CD4-positive, alpha-beta T cell treated with Interleukin-10 for 1 hour (primary cell): ENCODE results near the gene CCDC50.

Experiments used
- DNase-seq: peaks from one replicate; pipeline ENCODE4 v3.0.0-alpha.2; 2020

CCDC50 gene

DNA sequence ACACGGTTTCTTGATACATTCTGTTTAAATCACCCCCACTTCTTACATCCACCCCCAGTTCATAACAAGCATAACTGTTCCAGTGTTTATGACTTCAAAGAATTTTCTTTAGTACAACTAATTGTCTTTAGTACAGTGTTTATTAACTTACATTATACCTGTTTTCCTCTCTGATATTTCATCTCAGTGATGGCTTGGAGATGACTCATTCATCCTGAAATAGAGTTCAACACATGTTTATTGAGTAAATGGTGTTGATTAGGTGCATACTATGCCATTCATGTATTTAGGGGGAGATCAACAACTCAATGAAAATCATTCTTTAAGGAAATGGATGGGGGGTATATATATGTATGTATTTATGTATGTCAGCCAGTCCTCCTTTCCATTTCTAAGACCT is 22.8 kb downstream of the CCDC50 start:
- no peak for DNase-seq

- no peak for DNase-seq
Measured at GRCh38 chr3:191353022-191353777, 24.0 kb downstream of the CCDC50 start.

DNA sequence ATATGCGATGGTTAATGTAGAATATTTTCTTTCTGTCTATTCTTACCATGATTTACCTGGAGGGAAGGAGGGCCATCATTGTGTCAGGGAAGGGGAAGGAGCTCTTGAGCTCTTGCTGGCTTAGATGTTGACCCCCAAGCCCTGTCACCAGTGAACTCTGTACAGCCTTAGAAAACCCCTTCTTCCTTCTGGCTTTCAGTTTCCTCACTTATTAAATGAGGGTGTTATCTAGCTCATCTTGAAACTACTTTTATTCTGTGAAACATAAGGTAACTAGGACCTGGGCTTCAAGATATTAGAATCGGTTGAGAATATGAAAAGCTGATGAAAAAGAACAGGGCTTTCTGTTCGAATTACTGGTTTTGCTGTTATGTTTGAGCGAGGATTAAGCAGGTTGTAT is 26.2 kb downstream of the CCDC50 start:
- DNase-seq = no peak

DNA sequence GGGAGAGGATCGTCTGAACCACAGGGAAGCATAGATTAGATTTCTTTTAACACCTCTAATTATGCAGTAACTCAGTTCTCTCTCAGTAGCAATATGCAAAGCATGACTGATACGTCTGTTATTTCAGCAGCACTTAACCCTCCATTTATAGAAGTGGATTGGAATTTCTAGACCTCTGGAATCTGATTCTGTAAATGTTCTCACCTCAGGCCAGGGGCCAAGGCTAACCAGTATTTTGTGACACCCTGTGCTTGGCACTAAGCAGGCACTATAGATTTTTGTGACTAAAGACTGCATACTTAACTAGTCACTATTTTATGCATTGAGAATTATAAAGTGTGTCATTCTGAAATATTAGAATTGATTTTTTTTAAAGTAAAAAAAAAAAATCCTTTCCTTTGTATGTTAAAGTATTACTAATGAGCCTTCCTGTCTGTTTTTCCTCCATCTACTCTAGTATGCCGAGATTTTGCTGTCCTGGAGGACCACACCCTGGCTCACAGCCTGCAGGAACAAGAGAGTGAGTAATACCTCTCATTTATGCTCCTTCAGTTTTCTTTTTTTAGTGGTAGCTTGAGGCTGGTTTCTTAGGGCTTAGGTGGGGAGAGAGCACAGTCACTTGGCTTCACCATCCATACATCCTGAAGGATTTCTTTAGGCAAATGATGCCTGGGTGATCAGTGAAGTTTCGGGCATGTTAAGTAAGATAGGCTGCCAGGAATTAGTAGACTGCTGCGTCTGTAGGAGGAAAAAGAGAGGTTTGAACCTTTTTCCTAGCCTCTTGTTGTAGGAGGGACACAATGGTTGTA is 27.6 kb downstream of the CCDC50 start:
- no peak for DNase-seq

GRCh38 chr3:191357909-191358308 is 28.7 kb downstream of the CCDC50 start:
- DNase-seq = no peak

DNA sequence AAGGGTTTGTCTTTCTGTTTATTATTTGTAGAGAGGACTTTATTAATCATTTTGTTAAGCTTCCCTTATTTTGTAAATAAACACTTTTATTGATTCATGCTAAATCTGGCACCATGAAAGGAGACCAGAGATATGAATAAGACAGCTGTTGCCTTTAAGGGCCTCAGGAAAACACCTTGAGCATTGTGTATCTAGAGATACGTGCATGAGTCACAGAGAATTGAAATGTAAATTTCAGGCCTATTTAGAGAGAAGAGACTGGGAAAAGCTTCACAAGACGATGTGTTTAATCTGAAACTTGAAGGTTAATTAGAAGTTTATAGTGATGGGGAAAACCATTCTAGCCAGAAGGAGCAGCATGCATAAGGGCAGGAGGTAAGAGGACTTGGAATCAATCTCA is 29.7 kb downstream of the CCDC50 start:
- DNase-seq = no peak

DNA sequence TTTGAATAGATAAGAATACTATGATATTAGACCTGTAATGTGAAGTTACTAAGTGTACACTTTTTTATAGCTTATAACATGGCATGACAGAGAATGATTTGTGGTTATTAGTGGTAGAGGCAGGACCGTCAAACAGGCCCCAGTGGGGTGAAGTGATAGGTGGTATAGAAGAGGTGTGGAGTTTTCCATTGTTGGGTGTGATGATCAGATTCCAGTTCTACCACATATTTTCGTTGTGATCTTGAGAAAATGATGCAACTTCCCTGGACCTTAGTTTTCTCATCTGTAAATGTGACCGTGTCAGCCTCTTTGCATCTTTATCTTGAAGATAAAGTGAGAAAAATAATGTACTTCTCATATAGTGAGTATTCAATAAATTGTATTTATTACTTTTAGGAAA is 31.4 kb downstream of the CCDC50 start:
- DNase-seq = no peak

GRCh38 chr3:191361456-191361855 is 32.3 kb downstream of the CCDC50 start:
- DNase-seq = no peak

DNA sequence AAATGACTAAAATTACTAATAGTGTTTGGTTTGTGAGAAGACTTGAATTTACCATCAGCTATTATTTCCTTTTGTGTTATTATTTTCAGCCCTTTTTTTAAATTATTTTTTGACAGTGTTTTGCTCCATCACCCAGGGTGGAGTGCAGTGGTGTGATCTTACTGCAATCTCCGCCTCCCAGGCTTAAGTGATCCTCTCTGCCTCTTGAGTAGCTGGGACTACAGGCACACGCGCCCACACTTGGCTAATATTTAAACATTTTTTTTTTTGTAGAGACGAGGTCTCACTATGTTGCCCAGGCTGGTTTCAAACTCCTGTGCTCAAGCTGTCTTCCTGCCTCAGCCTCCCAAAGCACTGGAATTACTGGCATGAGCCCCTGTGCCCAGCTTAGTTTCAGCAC is 32.8 kb downstream of the CCDC50 start:
- DNase-seq = no peak

GRCh38 chr3:191362524-191363090 is 33.4 kb downstream of the CCDC50 start:
- no peak for DNase-seq

- DNase-seq = no peak
Measured at GRCh38 chr3:191363221-191363620, 34.0 kb downstream of the CCDC50 start.

GRCh38 chr3:191366675-191367074 is 37.5 kb downstream of the CCDC50 start:
- no peak for DNase-seq

GRCh38 chr3:191368755-191369615 is 39.8 kb downstream of the CCDC50 start:
- DNase-seq = no peak

DNA sequence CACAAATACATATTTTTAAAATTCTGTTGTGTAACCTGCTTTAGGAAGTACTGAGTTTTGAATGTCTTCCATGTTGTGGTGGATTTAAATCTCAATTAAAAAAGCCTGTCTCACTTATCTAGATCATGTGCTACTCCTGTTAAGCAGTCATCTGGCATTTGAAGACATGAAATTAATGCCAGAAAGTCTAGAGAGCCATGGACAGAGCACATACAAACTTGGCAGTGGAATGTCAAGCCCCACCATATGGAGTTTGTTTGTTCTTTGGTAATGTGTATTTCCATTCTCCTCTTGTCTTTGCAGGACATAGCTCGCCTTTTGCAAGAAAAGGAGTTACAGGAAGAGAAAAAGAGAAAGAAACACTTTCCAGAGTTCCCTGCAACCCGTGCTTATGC is 40.4 kb downstream of the CCDC50 start:
- DNase-seq = no peak

- DNase-seq = no peak
Measured at GRCh38 chr3:191372122-191372521, 42.9 kb downstream of the CCDC50 start.

DNA sequence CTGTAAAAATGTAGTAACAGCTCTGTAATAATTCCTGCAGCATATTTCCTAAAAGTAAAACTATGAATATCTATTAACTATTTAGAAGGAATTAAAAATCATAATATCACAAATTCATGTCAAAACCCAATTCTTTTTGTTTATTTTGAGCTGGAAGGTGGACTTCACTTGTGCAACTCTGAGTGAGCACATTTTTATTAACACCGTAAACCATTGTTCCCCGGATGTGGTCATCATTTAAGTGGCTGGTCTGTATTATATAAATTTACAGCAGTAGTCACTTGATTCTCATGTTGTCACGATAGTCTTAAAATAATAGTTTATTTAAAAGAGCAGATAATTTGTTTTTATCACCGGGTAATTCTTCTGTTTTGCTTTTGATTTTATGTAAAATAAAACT is 44.1 kb downstream of the CCDC50 start:
- DNase-seq = no peak

DNA sequence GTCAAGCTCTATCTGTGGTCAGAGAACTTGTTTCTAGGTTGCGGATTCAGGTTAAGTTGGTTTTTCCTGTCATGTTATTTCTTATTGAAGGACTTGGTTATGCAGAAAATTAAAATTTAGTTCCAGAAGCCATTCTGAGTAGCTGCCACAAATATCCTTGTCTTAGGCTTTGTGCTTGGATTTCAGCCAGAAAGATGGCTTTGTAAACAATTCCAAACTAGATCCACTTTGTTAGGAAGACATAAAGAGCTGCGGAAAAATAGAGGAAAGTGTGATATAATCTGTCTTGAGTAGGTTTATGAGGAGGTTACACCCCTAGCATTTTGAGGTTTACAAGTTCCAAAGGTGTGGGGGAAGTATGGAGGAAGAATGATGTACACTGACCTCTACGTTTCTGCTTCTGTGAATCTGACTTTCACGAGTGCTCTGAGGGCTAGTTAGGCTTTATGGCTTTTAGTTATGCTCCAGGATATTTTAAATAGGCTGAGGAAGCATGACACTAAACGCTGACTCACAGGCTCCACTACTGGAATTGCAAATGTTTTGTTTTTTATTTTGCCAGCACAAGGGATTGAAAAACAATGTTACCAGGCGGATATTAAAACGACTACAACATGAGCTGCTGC is 47.4 kb downstream of the CCDC50 start:
- no peak for DNase-seq

DNA sequence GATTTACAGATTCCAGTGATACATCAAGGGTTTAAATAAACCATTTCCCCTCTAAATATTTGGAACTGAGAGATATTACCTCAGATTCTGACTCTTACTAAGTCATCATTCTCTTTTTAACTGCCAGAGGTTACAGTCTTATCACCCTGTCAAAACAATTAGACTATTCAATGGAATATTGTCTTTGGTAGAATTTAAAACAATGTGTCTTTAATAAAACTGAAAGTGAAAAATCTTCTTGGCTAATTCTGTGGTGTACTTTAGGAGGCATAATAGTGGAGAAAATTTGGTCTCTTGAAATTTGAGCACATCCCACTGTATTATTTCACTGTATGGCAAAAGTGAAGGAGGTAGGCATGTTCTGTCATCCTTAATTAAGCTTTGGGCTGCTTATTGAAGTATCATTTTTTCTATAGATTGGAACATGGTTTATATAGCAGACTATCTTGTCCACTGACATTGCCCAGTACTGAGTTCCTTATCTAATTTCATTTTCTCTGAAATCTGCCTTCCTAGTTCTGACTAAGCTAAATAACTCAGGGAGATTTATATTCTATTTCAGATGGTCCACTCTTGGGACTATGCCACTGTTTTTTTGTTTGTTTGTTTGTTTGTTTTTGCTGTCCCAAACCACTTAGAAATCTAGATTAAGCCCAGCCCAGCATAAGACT is 49.1 kb downstream of the CCDC50 start:
- no peak for DNase-seq

DNA sequence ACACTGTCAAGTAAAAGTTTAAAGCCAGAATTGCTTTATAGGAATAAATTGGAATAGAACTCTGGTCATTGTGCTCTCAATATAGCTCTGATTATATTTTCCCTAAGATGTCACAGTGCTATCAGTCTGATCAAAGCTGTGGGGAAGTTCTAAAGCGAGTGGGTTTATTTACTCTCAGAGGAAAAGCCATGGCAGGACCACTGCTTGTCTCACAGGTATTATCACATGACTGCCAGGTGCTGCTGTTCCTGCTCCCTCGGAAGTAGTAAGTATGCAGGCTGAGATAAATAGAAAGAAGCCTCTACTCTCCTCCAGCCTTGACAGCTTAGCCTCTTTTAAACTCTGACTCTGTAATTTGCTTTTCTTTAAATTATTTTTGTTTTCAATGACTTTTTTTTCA is 50.3 kb downstream of the CCDC50 start:
- no peak for DNase-seq

GRCh38 chr3:191380001-191380400 is 50.8 kb downstream of the CCDC50 start:
- no peak for DNase-seq

- DNase-seq = no peak
Measured at GRCh38 chr3:191381303-191381702, 52.1 kb downstream of the CCDC50 start.

DNA sequence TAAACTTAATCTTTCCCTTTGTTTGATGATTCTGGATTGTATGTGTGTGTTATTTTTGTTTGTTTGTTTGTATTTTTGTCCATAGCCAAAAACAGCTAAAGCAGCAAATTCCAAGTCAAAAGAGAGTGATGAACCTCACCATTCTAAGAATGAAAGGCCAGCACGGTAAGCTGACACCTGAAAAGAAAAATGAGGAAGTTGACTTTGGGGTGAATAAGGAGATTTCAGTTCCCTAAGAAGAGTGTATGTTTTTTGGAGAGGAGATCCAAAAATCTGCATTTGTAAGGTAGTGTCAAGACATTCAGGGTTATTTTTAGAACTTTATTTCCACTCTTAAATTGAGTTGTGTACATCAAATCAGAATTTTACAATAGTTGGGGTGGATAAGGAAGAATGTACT is 53.5 kb downstream of the CCDC50 start:
- DNase-seq = no peak
